RWPE2 (cell line): ENCODE measurements around the gene TMEM175.

ENCODE experiments used
- ATAC-seq: fragments of 200-7000 bp; cut with Tn5 transposase; 3 replicates; pipeline ENCODE4 v1.9.1; 2021; ENCODE audit warnings: low read depth
- DNase-seq: peaks from one replicate; pipeline ENCODE4 v3.0.0-alpha.2; 2020; ENCODE audit warnings: low spot score
- H3K27ac ChIP-seq: fragments of 450-650 bp; 2 replicates; pipeline ENCODE4 v1.5.1; 2017; ENCODE audit warnings: mild to moderate bottlenecking; ENCODE audit not compliant: poor library complexity, severe bottlenecking
- H3K27me3 ChIP-seq: fragments of 250-450 bp; sonication (Bioruptor Pico); 2 replicates; pipeline ENCODE4 v1.5.1; 2021; ENCODE audit warnings: mild to moderate bottlenecking, moderate library complexity; ENCODE audit not compliant: insufficient read depth, poor library complexity, severe bottlenecking
- H3K36me3 ChIP-seq: fragments of 250-450 bp; sonication (Bioruptor Pico); 2 replicates; pipeline ENCODE4 v1.5.1; 2020; ENCODE audit warnings: low read depth, mild to moderate bottlenecking, moderate library complexity
- H3K4me1 ChIP-seq: fragments of 250-450 bp; sonication (Bioruptor Pico); 2 replicates; pipeline ENCODE4 v1.5.1; 2021; ENCODE audit warnings: mild to moderate bottlenecking, moderate library complexity; ENCODE audit not compliant: insufficient read depth, poor library complexity, severe bottlenecking
- H3K4me3 ChIP-seq: fragments of 250-450 bp; sonication (Bioruptor Pico); 2 replicates; pipeline ENCODE4 v1.5.1; 2021; ENCODE audit warnings: mild to moderate bottlenecking, moderate library complexity; ENCODE audit not compliant: severe bottlenecking
- H3K9me3 ChIP-seq: fragments of 250-450 bp; sonication (Bioruptor Pico); 2 replicates; pipeline ENCODE4 v1.5.1; 2021; ENCODE audit warnings: mild to moderate bottlenecking, moderate library complexity; ENCODE audit not compliant: severe bottlenecking
- TF ChIP-seq, protein P1 (sequence below): fragments of 450-650 bp; IDR thresholded peaks from one replicate; pipeline ENCODE4 v1.5.1; 2017; ENCODE audit warnings: mild to moderate bottlenecking, moderate library complexity; ENCODE audit not compliant: poor library complexity, severe bottlenecking

Gene TMEM175

GRCh38 chr4:959338-960139 lies 27.3 kb downstream of the TMEM175 start:
- Histone ChIP-seq H3K27me3 (no peaks in the 10 kb centered on the region), H3K4me3 (no peak overlapping the region), H3K9me3 (no peaks in the 10 kb centered on the region), H3K36me3 (peaks cover 7% of the 10 kb centered on the region; the same call in 1 of the 2 replicates), H3K4me1 (no peaks in the 10 kb centered on the region), H3K27ac (no peak overlapping the region)
- ATAC-seq (no peak; the same call in 2 of the 3 replicates), DNase-seq (no peak)
- TF ChIP-seq, protein P1, sequence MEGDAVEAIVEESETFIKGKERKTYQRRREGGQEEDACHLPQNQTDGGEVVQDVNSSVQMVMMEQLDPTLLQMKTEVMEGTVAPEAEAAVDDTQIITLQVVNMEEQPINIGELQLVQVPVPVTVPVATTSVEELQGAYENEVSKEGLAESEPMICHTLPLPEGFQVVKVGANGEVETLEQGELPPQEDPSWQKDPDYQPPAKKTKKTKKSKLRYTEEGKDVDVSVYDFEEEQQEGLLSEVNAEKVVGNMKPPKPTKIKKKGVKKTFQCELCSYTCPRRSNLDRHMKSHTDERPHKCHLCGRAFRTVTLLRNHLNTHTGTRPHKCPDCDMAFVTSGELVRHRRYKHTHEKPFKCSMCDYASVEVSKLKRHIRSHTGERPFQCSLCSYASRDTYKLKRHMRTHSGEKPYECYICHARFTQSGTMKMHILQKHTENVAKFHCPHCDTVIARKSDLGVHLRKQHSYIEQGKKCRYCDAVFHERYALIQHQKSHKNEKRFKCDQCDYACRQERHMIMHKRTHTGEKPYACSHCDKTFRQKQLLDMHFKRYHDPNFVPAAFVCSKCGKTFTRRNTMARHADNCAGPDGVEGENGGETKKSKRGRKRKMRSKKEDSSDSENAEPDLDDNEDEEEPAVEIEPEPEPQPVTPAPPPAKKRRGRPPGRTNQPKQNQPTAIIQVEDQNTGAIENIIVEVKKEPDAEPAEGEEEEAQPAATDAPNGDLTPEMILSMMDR, result no peak

DNA sequence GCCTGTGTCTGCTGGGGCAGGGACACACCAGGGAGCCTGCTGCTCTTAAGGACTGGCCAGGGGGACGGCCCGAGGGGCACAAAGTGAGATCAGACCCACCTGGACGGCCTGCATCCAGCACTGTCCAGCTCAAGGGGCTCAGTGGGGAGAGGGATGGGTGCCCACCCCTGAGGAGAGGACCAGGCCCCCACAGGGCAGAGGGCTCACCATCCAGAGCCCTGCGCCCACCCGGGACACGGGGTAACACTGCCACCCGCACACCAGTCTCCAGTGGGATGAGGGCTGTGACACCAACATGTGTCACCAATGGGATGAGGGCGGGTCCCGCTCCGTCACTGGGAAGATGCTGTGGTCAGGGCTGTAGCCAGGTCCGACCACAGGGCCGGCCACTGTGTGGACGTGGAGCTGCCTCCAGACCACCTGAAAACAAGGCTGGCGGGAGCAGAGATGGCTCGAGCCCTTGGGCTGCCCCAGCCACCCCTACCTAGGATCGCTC lies 27.9 kb downstream of the TMEM175 start:
- peaks cover 7% of the 10 kb centered on the region; the same call in 1 of the 2 replicates for H3K36me3 ChIP-seq
- TF ChIP-seq, protein P1, result no peak
- no peak overlapping the region for H3K27ac ChIP-seq

DNA sequence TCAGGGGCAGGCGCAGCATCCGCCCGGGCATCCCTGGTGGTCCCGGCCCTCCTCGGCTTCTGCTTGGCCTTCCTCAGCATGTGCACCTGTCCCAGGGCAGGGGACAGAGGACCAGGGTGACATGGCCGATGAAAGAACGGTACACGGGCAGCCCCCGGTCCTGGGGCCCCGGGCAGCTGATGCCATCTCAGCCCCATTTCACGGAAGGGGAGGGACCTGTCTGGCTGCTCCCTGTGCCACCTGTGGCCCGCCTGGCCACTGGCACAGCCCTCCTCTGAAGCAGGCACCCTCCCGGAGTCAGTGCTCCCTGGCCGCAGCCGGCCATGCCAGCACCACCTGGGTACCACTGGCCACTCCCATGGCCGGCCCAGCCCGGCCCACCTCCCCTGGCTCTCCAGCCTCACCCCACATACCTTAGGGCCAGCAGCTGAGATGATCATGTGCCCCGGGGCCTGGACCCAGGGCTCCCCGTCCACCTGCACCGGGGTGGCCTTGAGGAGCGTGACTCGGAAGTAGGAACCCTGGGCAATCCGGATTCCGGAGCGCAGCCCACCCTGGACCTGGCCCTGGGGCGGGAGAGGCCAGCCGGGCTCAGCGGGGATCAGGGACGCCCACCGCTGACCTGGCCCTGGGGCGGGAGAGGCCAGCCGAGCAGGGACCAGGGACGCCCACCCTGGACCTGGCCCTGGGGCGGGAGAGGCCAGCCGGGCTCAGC lies 28.5 kb downstream of the TMEM175 start:
- H3K27me3 ChIP-seq, result no peaks in the 10 kb centered on the region

More for the DNA sequence above, 27.9 kb downstream of the TMEM175 start:
- no peaks in the 10 kb centered on the region for H3K9me3 ChIP-seq
- no peak overlapping the region for H3K4me3 ChIP-seq
- no peak for DNase-seq
- no peaks in the 10 kb centered on the region for H3K27me3 ChIP-seq
- H3K4me1 ChIP-seq, result no peaks in the 10 kb centered on the region
- ATAC-seq, result no peak; the same call in 2 of the 3 replicates

DNA sequence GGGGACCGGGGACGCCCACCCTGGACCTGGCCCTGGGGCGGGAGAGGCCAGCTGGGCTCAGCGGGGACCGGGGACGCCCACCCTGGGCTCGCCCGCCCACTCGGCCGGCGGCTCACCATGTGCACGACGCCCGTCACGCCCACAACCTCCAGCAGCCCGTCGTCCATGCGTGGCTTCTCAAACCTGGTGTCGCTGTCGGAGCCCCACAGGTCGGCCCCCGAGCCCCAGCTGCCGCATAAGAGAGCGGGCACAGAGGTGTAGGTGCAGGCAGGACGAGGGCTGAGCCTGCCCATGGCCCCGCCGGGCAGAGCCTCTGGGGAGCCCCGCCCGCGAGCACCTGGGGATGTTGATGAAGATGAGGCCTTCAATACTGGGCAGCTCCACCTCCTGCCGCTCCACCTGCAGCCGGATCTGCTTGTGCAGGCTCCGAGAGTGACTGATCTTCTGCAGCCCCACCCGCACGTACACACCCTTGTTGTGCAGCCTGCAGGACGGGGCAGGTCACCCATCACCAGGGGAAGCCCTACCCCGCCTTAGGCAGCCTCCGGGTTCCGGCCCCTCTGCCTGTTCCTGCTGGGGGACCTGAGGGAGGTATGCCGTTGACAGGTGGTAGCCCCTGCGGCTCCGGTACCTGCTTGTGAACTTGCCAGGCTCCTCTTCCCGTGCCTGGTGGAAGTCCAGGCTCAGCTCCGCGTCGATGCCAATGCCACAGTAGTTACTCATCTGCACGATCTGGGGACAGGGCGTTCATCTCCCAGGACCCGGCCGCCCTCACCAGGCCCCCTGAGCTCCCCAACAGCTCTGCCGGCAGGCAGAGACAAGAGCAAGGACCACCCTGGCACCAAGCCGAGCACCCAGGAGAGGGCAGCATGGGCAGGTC lies 29.3 kb downstream of the TMEM175 start:
- Histone ChIP-seq H3K9me3 (no peaks in the 10 kb centered on the region), H3K27ac (no peak overlapping the region), H3K4me3 (no peak overlapping the region), H3K36me3 (peaks cover 7% of the 10 kb centered on the region; the same call in 1 of the 2 replicates), H3K27me3 (no peaks in the 10 kb centered on the region), H3K4me1 (no peaks in the 10 kb centered on the region)
- ATAC-seq (peak; percentile 44), DNase-seq (peak; percentile 72)
- TF ChIP-seq, protein P1, result no peak

More for the DNA sequence above, 28.5 kb downstream of the TMEM175 start:
- Histone ChIP-seq H3K27ac (no peak overlapping the region), H3K9me3 (no peaks in the 10 kb centered on the region), H3K4me3 (no peak overlapping the region), H3K4me1 (no peaks in the 10 kb centered on the region), H3K36me3 (peaks cover 7% of the 10 kb centered on the region; the same call in 1 of the 2 replicates)
- no peak for ATAC-seq
- TF ChIP-seq, protein P1, result no peak
- no peak for DNase-seq
